ENCODE measurements around the gene SLC25A21.

Gene SLC25A21

DNA sequence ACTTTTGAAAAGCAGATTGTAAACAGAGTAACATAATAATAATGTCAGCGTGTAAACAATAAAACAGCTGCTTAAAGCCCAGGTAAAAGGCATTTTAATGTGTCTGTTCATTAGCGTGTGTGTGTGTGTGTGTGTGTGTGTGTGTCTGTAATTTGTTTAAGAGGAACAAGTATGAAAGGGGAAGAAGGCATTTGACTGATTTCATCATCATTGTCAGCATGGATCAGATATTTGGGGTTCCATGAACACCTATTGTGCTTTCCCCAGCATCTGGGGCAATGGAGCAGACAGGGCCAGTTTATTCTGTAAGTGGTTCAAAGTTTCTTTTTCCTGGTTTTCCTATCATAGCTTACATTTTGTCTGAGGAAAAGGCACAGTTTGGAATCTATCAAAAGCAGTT, 28.9 kb downstream of the SLC25A21 start:
- no peak for DNase-seq (ENCODE audit: low read depth in 2 of 2)

DNA sequence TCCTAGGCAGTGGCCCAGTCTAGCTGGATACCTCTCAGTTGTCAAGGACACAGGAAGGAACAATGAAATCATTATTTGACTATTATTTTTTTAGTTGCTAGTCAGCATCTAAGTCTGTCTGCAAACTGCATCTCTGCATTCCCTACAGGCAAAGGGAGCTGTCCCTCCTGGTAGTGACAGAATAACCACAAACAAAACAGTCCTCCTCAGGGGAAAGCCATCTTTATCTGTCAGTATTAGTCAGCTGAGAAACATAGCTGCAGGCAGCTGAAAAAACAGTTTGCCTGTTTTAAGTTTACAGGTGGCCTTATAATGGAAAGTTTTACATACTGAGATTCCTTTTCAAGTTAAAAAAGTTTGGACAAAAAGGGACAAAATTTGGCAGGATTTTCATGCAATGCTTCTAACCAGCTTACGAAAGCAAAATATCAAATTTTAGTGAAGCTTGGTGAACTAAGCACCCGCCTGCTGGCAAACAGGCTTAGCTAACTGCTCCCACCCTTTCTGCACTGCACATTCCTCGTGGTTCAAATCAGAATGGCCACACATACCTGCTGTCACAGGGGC, 29.5 kb downstream of the SLC25A21 start:
- no peak for DNase-seq (ENCODE audit: low read depth in 2 of 2)

DNA sequence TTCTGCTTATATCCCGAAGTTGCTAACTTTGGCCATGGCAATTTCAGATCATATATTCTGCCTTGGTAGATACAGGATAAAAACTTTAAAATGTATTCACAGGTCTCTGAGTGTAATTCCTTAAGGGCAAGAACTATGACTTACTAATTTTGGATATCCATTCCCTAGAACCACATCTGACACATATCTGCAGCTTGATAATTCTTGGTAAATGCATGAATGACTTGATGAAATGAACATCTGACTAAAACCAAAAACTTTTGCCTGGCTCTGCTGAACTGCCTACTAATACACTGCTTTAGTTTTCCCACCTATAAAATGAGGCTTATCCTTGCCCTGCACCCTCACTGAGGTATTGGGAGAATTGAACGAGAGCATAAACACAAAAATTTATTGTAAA, 32.2 kb downstream of the SLC25A21 start:
- no peak for DNase-seq (ENCODE audit: low read depth in 2 of 2)

DNA sequence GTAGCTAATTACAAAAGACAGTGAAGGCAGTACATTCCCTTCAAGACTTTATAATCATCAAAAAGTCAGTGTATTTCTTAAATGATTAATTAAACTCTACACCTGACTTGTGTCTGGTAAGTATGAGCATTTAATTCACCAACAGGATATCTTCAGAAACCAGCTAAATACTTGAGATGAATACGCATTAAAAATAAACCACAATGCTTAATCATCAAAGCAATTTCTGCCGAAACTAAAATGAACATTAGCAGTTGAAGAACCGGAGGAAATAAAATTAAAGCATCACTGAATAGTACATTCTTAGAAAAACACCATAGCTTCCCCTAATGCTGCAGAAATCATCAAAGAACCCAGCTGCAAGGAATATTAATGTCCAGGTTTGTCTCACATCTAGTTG, 32.7 kb downstream of the SLC25A21 start:
- no peak for DNase-seq (ENCODE audit: low read depth in 2 of 2)

DNA sequence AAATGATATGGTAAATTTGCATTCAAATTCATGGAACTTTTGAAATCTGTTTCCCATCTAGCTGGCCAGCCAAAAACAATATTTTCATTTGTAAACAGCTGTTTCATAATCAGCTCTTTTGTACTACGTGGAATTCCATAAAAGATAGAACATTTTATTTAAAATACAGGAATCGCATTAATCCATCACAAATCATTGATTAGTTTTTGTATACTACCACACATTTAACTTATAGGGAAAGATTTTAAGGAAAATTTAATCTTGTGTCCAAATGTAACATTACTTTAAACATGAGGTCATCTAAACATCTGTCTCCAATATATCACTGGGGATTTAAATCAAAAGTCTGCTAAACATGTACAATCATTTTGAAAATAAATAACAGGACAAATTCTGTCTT, 33.5 kb downstream of the SLC25A21 start:
- no peak for DNase-seq (ENCODE audit: low read depth in 2 of 2)

DNA sequence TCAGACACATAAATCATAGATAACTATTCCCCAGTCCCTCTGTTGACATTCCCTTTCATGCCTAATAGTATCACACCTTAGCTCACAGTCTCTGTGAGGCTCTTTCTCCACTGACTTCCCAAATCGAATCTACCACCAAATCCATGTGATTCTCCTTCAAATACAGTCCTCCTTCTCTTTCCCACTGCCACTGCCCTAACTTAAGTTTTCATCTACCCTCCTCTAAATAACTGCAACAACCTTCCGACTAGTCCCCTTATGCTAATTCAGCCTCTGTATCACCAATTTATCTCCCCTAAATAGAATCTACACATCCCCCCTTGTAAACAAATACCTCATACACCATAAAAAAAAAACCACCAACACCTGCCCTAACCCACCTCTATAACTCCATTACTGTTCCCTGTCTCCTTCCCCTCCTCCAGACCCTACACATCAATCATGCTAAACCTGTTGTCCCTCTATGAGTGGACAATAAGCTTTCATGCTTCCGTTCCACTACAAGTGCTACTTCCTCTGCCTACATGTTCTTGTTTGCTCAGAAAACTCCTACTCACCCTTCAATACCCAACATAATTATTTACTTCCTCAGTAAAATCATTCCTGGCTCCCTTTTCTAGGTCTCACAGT, 39.0 kb downstream of the SLC25A21 start:
- DNase-seq (ENCODE audit: low read depth in 2 of 2) = no peak

DNA sequence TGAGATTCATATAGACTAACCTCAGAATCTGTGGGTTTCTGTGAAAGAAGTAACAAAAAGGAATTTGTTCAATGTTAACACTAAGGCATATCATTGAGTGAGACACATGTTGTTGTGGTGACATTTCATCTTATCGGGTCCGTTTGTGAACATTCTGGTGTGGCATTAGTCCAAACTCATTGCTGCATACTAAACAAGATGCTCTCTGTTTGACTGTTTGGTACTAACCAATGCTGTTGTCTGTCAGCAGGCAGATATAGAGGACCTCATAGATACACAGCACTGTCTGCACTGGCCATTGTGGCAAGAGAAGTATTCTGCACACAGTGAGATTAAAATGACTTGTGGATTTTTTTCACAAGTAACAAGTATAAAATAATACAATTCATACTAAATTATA, 41.2 kb downstream of the SLC25A21 start:
- no peak for DNase-seq (ENCODE audit: low read depth in 2 of 2)

DNA sequence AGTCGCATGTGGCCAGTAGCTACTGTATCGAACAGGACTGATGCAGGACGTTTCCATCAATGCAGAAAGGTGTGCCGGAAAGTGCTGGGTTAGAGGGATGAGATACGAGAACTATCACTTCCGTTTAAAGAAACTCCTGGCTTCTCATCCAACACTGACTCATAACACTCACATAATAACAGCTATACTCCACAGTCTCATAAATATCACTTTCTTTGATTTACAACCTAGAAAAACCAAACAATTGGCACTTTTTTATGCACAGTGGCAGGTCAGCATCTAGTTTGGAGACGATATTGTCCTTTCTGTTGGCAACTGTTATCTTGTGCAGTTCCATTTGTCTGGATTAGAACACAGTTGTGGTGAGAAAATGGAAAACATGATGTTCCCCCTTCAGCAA, 43.4 kb downstream of the SLC25A21 start:
- no peak for DNase-seq (ENCODE audit: low read depth in 2 of 2)

DNA sequence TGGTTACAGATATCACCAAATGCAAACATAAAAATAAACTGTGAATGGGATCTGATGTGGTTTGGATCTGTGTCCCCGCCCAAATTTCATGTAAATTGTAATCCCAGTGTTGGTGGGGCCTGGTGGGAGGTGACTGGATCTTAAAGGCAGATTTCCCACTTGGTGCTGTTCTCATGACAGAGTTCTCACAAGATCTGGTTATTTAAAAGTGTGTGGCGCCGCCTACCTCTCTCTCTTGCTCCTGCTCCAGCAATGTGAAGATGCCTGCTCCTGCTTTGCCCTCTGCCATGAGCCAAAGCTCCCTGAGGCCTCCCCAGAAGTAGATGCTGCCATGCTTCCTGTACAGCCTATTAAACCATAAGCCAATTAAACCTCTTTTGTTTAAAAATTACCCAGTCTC, 47.8 kb downstream of the SLC25A21 start:
- DNase-seq (ENCODE audit: low read depth in 2 of 2) = no peak

DNA sequence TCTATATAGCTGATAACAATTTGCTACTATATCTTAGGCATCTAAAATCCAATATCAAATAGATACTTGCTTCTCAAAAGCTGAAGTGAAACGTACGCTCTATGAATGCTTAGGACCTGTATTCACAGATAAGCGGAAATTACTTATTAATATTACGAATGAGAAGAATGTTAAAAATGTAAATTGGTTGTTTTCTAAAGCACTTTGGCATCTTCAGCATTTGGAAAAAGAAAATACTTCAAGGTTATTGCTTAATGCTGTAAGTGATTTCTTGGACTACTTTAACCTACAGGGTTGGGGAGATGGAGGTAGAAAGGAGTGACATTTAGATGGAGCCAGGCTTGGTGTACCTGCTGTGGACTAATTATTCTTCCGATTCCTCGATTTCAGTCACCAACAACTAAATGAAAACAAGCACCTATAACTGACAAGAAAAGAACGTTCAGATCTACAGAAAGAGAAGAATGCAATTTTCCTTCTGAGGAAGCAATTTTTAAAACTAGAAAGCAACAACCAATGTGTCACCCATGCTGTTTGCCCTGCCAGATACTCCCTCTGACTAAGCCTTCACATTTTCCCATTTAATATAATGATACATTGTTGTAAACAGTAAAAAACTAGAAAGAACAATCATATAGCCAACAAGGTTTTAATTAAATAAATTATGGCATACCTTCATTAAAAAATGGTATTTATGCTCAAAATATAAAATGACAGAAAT, 49.3 kb downstream of the SLC25A21 start:
- no peak for DNase-seq (ENCODE audit: low read depth in 2 of 2)

DNA sequence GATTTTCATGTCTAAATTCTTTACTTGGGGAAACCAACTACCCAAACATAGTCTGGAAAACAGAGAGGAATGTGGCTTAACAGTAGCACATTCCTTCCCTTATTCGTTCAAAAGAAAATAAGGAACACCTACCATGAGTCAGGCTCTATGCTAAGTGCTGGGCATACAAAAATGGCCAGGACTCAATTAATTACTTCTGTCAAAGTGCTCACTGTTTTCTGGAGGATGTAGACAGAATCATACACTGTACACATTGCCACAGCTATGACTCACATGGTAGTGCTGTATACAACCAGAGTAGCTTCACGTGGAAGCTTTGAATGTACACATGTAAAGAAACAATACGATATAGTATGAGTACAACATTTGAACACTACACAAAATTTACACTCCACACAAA, 50.1 kb downstream of the SLC25A21 start:
- no peak for DNase-seq (ENCODE audit: low read depth in 2 of 2)

DNA sequence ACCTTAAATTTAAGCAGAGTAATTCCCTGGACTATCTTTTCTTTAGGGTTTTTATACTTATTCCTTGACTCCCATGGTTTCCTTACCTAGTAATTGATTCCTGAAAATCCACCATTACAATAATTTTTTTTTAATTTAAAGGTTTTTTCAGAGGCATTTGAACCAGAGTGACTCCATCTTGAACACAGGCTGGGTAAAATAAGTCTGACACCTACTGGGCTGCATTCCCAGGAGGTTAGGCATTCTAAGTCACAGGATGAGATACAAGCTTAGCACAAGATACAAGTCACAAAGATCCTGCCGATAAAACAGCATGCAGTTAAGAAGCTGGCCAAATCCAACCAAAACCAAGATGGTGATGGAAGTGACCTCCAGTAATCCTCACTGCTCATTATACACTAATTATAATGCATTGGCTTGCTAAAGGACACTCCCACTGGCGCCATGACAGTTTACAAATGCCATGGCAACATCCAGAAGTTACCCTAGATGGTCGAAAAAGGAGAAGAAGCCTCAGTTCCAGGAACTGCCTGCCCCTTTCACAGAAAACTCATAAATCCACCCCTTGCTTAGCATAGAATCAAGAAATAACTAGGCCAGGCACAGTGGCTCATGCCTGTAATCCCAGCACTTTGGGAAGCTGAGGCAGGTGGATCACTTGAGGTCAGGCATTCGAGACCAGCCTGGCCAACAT, 53.6 kb downstream of the SLC25A21 start:
- no peak for DNase-seq (ENCODE audit: low read depth in 2 of 2)

DNA sequence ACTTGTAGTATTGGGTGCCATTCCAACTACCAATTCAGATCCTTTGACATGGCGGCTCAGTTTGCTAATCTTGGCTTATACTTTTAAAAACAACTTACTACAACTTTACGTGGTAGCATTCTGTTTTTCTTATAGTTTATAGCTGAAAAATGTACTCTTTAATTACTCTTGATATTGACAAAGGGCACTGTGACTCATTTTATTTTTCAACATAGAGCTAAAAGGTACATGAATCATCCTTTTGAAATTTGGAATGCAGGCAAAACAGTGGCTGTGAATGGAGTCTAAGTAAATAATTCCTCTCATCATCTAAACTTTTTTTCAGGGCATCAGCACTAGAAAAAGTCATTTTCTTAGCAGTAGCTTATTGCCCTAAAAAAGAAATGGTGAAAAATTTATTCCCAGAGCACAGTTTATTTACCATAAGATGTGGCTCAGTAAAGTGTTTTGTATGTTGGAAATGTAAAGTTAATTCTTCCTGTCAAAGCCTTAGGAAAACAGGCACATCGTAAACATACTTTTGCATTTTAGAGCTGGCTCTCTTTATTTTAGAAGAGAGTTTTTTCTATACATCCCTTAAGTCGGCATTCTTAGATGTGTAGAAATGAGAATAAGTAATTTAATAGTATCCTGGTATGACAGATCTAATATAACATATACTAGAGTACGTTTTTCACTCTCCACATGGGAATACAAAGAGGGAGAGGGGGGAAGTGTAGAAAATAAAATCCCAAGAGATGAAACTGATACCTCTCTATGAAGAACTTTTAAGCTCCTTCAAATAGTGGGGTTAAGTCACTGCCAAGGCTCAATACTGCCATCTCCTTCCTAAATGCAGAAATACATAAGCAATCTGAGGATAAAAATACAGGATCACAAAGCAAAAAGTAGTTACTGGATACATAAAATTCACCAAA, 55.2 kb downstream of the SLC25A21 start:
- DNase-seq (ENCODE audit: low read depth in 2 of 2) = no peak

DNA sequence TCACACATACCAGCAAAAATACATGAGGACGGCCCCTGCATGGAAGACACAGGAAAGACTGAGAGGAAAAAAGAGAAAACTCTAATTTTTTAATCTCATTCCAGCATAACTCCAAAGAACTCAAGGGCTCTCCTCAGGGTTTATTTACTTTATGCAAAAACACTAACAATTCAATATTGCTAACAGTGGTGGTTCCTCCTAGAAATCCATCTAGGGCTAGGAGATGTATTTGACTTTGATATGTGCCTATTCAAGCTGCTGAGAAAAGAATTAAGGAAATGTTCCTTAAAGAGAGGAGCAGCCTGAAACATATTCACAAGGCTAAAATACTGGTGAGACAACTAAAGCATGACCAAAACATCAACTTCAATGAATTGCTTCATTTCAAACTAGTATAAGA, 57.0 kb downstream of the SLC25A21 start:
- DNase-seq (ENCODE audit: low read depth in 2 of 2) = no peak

DNA sequence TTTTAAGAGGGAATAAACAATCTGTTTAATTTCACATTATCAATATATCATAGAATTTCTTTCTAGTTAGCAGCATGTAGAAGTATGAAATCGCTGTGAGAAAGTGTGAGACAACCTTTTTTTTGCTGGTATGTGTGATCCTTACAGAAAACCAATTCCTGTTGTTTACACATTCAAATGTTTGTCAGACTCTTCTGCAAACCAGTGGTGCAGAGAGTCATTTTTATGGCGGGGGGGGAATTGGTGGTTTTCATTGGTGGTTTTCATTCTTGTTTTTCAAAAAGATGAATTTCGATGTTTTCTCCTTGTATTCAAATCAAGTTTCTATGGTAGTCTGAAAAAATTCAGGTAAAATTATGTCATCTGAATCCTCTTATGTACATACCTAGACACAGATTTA, 57.8 kb downstream of the SLC25A21 start:
- no peak for DNase-seq (ENCODE audit: low read depth in 2 of 2)

DNA sequence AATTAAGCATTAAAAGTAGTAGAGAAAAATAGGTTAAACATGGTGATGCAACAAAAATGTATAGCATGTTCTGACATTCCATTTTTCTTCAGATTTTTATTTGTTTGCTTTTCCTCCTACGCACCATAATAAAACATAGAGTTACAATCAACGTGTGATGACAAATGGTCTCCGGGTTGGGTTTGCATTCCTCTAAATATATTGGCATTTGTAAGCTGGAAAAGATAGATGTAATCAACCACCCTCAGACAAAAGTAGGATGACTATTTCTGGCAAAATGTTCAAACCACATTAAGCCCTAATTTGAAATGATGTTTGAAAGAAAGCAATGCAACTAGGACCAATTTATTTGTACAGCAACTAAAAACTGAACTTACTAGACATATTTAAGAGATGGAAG, 58.4 kb downstream of the SLC25A21 start:
- no peak for DNase-seq (ENCODE audit: low read depth in 2 of 2)

DNA sequence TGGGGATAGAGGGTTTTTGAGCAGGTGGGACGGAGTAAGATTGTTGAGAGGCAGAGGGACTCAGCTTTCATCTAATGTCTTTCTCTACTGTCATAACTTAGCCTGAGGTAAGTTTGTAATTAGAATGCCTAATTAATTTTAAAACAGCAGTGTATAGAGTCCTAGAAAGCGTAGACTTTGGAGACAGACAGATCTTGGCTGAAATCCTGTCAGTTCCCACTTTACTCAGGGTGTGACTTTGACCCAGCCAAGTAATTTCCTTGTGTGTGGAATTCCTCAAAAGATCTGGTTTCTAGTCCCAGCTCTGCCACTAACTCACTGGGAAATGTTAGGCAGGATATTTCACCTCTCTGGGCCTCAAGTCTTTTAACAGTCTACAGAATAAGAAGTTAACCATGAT, 74.3 kb downstream of the SLC25A21 start:
- no peak for DNase-seq (ENCODE audit: low read depth in 2 of 2)

DNA sequence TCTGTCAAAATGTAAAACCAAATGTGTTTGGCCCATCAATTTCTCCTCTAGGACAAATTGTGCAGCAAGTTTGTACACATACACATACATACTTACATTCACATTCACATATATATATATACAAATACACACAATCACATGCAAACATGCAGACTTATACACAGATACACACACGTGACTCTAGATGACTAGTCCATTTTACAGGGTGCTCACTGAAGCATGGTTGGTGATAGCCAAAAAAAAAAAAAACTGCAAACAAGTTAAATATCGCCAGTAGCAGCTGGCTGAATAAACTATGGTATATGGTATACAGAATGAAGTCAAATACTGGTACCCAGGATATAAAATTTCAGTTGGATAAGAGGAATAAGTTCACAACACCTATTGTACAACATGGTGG, 77.9 kb downstream of the SLC25A21 start:
- no peak for DNase-seq (ENCODE audit: low read depth in 2 of 2)

DNA sequence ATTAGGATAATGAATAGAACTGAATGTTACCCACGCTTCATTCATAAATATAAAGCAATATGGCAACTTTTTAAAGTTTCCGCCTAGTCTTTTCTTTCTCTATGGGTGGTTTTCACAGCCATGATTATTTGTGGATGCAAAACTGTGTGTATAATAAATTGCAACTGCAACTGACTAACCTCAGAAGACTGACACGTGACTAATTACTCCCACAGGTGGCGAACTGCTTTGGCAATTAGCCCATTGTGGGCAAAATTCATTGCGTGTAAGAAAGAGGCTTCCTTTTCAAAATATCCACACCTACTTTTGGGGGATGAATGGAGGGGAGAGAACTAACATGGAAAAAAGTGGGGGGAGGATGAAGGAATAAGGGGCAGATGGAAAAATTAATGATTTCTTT, 79.0 kb downstream of the SLC25A21 start:
- no peak for DNase-seq (ENCODE audit: low read depth in 2 of 2)

DNA sequence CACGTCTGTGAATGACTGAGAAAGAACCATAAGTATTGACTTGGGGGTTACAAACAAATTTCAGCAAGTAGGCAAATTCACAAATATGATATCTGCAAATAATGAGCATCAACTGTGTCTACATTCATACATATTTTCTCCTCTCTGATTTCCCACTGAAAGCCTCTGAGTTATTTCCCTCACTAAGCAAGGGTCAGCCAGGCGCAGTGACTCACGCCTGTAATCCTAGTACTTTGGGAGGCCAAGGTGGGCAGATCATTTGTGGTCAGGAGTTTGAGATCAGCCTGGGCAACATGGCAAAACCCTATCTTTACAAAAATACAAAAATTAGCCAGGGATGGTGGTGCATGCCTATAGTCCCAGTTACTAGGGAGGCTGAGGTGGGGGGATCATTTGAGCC, 80.8 kb downstream of the SLC25A21 start:
- DNase-seq (ENCODE audit: low read depth in 2 of 2) = no peak

DNA sequence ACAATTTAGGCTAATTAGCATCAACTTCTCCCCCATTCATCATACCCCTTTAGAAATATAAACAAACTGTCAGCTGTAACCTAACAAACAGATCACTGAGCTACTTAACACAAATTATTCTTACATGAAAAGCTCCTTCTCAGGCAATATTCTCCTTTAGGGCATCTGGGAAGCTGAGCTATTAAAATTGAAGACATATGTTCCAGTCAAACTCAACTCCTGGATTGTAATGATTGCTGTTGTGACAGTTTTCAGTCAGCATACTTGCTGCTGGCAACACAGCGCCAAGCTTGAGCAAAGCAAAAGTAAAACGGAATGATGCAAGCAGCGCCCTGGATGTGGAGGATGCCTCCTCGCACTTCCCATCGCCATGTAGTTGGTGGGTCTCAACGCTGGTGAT, 82.4 kb downstream of the SLC25A21 start:
- DNase-seq (ENCODE audit: low read depth in 2 of 2) = no peak

DNA sequence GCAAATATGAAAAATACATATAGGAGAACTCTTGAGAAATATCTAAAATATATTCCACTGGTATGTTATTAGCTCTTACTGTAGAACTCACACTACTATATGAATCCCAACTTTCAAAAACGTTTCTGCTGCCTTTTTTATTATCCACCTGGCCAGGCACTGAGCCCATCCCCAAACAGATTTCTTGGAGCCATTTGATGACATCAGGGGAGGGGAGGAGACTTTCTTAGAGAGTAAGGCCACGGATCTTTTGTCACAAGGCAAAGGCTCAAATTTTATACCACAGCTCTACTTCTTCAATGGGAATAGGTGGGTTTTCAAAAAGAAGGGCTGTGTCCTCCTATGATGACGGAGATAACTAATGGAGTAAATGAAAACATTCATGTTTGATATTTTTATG, 83.0 kb downstream of the SLC25A21 start:
- DNase-seq (ENCODE audit: low read depth in 2 of 2) = no peak
